DOHH2 (cell line): ENCODE data around the gene JARID2.

Experiments used
- H3F3A ChIP-seq: fragments of 200-600 bp; sonication (generic), shearing (Covaris generic); 2 replicates; pipeline ENCODE4 v1.6.0; 2016; ENCODE audit warnings: antibody characterized with exemption, mild to moderate bottlenecking; ENCODE audit not compliant: control insufficient read depth, insufficient read depth
- H3K27ac ChIP-seq: fragments of 200-600 bp; sonication (generic); 2 replicates; pipeline ENCODE4 v1.5.1; 2014; ENCODE audit warnings: low read depth, mild to moderate bottlenecking, low read length, moderate library complexity
- H3K27me3 ChIP-seq: fragments of 200-600 bp; sonication (generic); 2 replicates; pipeline ENCODE4 v1.6.1; 2014; ENCODE audit warnings: mild to moderate bottlenecking, low read length, mixed read lengths; ENCODE audit not compliant: control insufficient read depth
- H3K36me3 ChIP-seq: fragments of 200-600 bp; sonication (generic); 2 replicates; pipeline ENCODE4 v1.6.1; 2014; ENCODE audit warnings: mild to moderate bottlenecking, low read length, moderate library complexity, mixed read lengths; ENCODE audit not compliant: control insufficient read depth
- H3K4me1 ChIP-seq: fragments of 200-600 bp; sonication (generic); 2 replicates; pipeline ENCODE4 v1.6.1; 2014; ENCODE audit warnings: mild to moderate bottlenecking, low read length, mixed read lengths; ENCODE audit not compliant: control insufficient read depth
- H3K4me2 ChIP-seq: fragments of 200-600 bp; sonication (generic); 2 replicates; pipeline ENCODE4 v1.6.0; 2014; ENCODE audit warnings: mild to moderate bottlenecking, low read length, moderate library complexity
- H3K4me3 ChIP-seq: fragments of 200-600 bp; sonication (generic); 2 replicates; pipeline ENCODE4 v1.5.1; 2014; ENCODE audit warnings: mild to moderate bottlenecking, low read length, mixed read lengths
- H3K79me2 ChIP-seq: fragments of 200-600 bp; sonication (generic); 2 replicates; pipeline ENCODE4 v1.6.1; 2014; ENCODE audit warnings: mild to moderate bottlenecking, low read length, mixed read lengths; ENCODE audit not compliant: control insufficient read depth
- H3K9me2 ChIP-seq: fragments of 200-600 bp; sonication (generic); replicated peaks from 2 replicates; pipeline ENCODE4 v1.6.1; 2014; ENCODE audit warnings: mild to moderate bottlenecking, low read length, mixed read lengths; ENCODE audit not compliant: control insufficient read depth
- H3K9me3 ChIP-seq: fragments of 200-600 bp; sonication (generic); 2 replicates; pipeline ENCODE4 v1.6.1; 2014; ENCODE audit warnings: antibody characterized with exemption, low read length, mixed read lengths; ENCODE audit not compliant: control insufficient read depth, insufficient read depth
- H4K20me1 ChIP-seq: fragments of 200-600 bp; sonication (generic); 2 replicates; pipeline ENCODE4 v1.6.0; 2014; ENCODE audit warnings: low read depth, mild to moderate bottlenecking, antibody characterized with exemption, low read length, moderate library complexity; ENCODE audit not compliant: control insufficient read depth, insufficient read depth
- CTCF ChIP-seq: fragments of 200-600 bp; sonication (generic); IDR thresholded peaks from one replicate; pipeline ENCODE4 v1.5.1; 2014; ENCODE audit warnings: antibody characterized with exemption, mild to moderate bottlenecking, low read depth, low read length; ENCODE audit not compliant: poor library complexity, severe bottlenecking
- EZH2phosphoT487 ChIP-seq: fragments of 200-600 bp; sonication (generic); IDR thresholded peaks from 2 replicates; pipeline ENCODE4 v1.6.1; 2017; ENCODE audit warnings: borderline replicate concordance, mild to moderate bottlenecking, antibody characterized with exemption, low read length, moderate library complexity, mixed read lengths

Gene JARID2

GRCh38 chr6:15515226-15515625 lies 269.4 kb downstream of the JARID2 start:
- Histone ChIP-seq H3K79me2 (no peaks in the 10 kb centered on the region), H3F3A (no peaks in the 10 kb centered on the region), H3K4me1 (0 out of 2 replicates have a peak, but pooled peaks cover 3% of the 10 kb centered on the region), H3K4me2 (no peak overlapping the region), H3K27me3 (no peaks in the 10 kb centered on the region), H3K9me3 (no peaks in the 10 kb centered on the region), H3K27ac (no peak overlapping the region), H3K9me2 (no peaks in the 10 kb centered on the region), H3K36me3 (no peaks in the 10 kb centered on the region), H3K4me3 (no peak overlapping the region), H4K20me1 (no peaks in the 10 kb centered on the region)
- TF ChIP-seq CTCF (no peak), EZH2phosphoT487 (no peak)

- H3K36me3 ChIP-seq = peaks cover 4% of the 10 kb centered on the region; the same call in 1 of the 2 replicates
- H3K4me1 ChIP-seq = 0 out of 2 replicates have a peak, but pooled peaks cover 3% of the 10 kb centered on the region
- H3K4me3 ChIP-seq = no peak overlapping the region
- no peaks in the 10 kb centered on the region for H3K27me3 ChIP-seq
- no peaks in the 10 kb centered on the region for H3K9me2 ChIP-seq
- H4K20me1 ChIP-seq = no peaks in the 10 kb centered on the region
- TF ChIP-seq CTCF = no peak
- no peak for TF ChIP-seq EZH2phosphoT487
- H3F3A ChIP-seq = no peaks in the 10 kb centered on the region
- no peaks in the 10 kb centered on the region for H3K79me2 ChIP-seq
- H3K4me2 ChIP-seq = no peak overlapping the region
- H3K9me3 ChIP-seq = no peaks in the 10 kb centered on the region
- H3K27ac ChIP-seq = no peak overlapping the region
Observed at GRCh38 chr6:15515660-15516375, 269.9 kb downstream of the JARID2 start.

- Histone ChIP-seq H3K4me2 (no peak overlapping the region), H3K79me2 (no peaks in the 10 kb centered on the region), H3K27me3 (no peaks in the 10 kb centered on the region), H3K27ac (no peak overlapping the region), H3K4me3 (no peak overlapping the region), H4K20me1 (no peaks in the 10 kb centered on the region), H3K36me3 (peaks cover 7% of the 10 kb centered on the region), H3K4me1 (0 out of 2 replicates have a peak, but pooled peaks cover 3% of the 10 kb centered on the region), H3K9me2 (no peaks in the 10 kb centered on the region), H3F3A (no peaks in the 10 kb centered on the region), H3K9me3 (no peaks in the 10 kb centered on the region)
- TF ChIP-seq CTCF (no peak), EZH2phosphoT487 (no peak)
Observed at GRCh38 chr6:15516378-15516777, 270.5 kb downstream of the JARID2 start.
